Measurements from ENCODE around the gene CAMK1D.

Gene CAMK1D

GRCh38 chr10:12826800-12827372 is 477.5 kb downstream of the CAMK1D start:
- DNase-seq (ENCODE audit: low read depth): no peak
- H3K4me3 ChIP-seq (ENCODE audit: low read depth, low read length): no peak overlapping the region
- in situ Hi-C loops (cut with HindIII; ENCODE audit: low sequenced_read_pairs): no loop called here
- no peak for TF ChIP-seq CTCF (IDR thresholded peaks at IDR 0.05; ENCODE audit: low read depth, low read length, missing control alignments)

GRCh38 chr10:12828736-12829135 is 479.4 kb downstream of the CAMK1D start:
- DNase-seq (ENCODE audit: low read depth): no peak
- in situ Hi-C loops (cut with HindIII; ENCODE audit: low sequenced_read_pairs): no loop called here
- TF ChIP-seq CTCF (IDR thresholded peaks at IDR 0.05; ENCODE audit: low read depth, low read length, missing control alignments): no peak
- H3K4me3 ChIP-seq (ENCODE audit: low read depth, low read length): no peak overlapping the region

- no peak for DNase-seq (ENCODE audit: low read depth)
- no peak overlapping the region for H3K4me3 ChIP-seq (ENCODE audit: low read depth, low read length)
- no peak for TF ChIP-seq CTCF (IDR thresholded peaks at IDR 0.05; ENCODE audit: low read depth, low read length, missing control alignments)
- in situ Hi-C loops (cut with HindIII; ENCODE audit: low sequenced_read_pairs): no loop called here
Observed at GRCh38 chr10:12829831-12830390, 480.6 kb downstream of the CAMK1D start.

- in situ Hi-C loops (cut with HindIII; ENCODE audit: low sequenced_read_pairs): no loop called here
- DNase-seq (ENCODE audit: low read depth): no peak
- TF ChIP-seq CTCF (IDR thresholded peaks at IDR 0.05; ENCODE audit: low read depth, low read length, missing control alignments): no peak
- no peak overlapping the region for H3K4me3 ChIP-seq (ENCODE audit: low read depth, low read length)
Observed at GRCh38 chr10:12832096-12832495, 482.7 kb downstream of the CAMK1D start.

- DNase-seq (ENCODE audit: low read depth): no peak
- TF ChIP-seq CTCF (IDR thresholded peaks at IDR 0.05; ENCODE audit: low read depth, low read length, missing control alignments): no peak
- H3K4me3 ChIP-seq (ENCODE audit: low read depth, low read length): no peak overlapping the region
- in situ Hi-C loops (cut with HindIII; ENCODE audit: low sequenced_read_pairs): no loop called here
Observed at GRCh38 chr10:12833451-12833850, 484.1 kb downstream of the CAMK1D start.

- no peak for DNase-seq (ENCODE audit: low read depth)
- in situ Hi-C loops (cut with HindIII; ENCODE audit: low sequenced_read_pairs): no loop called here
- TF ChIP-seq CTCF (IDR thresholded peaks at IDR 0.05; ENCODE audit: low read depth, low read length, missing control alignments): no peak
- H3K4me3 ChIP-seq (ENCODE audit: low read depth, low read length): no peak overlapping the region
Observed at GRCh38 chr10:12834116-12834665, 484.8 kb downstream of the CAMK1D start.

Measured in astrocyte of the cerebellum (primary cell).